Hypothalamus (tissue), 51 donors: ENCODE measurements around the gene PGRMC1.
A peak's percentile ranks its signal among the peaks of the same experiment; 100 is the strongest.
"Not testable (repeated sequence)": the region's sequence is repeated elsewhere in the genome, so short reads cannot be mapped to it uniquely, and the experiment has no call there.

Experiments
- DNase-seq, 51 donors: peaks; one replicate each; lab custom pipeline; 2025; lab: John Stamatoyannopoulos, UW

PGRMC1 gene

DNA sequence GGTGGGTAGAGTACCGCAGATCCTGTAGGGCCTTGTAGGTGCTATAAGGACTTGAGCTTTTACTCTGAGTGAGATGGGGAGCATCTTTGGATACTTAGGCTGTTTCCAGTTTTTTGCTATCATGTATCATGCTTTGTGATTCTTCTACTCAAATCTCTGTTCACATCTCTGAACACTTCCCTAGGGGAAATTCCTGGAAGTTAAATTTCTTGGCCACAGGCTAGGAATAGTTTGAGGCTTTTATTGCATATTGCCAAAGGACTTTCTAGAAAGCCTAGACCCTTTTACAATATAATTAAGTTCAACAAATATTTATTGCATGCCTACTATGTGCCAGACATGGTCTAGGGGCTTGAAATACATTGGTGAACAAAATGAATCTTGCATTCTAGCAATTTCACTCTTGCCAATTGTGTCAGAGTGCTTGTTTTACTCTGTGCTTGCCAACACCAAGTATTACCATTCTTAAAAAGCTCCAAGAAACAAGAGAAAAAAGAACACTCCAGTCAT, 4.1 kb upstream of the PGRMC1 start:
- no peak for DNase-seq

DNA sequence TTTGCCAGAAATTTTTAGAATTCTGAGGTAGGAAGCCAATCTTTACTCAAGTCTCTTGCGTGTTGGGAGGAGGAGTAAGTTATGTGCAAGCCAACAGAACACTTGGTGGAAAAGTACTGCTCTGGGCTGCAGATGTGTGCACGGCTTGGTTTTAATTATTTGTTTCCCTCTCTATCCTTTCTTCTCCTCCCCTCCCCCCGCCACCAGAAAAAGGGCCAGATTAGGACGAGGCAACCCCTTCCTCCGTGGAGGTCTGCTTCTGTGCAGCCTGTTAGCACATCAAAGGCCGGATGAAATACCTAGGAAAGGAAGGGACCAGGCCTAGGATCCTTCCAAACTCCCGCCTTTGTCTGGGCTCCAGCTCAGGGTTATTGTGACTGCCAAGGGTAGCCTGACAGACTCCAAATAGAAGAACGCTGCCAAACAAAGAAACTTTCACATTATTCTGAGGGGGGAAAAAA, 1.0 kb upstream of the PGRMC1 start:
- peak in 1 of 51 donors; percentile 33 for DNase-seq

DNA sequence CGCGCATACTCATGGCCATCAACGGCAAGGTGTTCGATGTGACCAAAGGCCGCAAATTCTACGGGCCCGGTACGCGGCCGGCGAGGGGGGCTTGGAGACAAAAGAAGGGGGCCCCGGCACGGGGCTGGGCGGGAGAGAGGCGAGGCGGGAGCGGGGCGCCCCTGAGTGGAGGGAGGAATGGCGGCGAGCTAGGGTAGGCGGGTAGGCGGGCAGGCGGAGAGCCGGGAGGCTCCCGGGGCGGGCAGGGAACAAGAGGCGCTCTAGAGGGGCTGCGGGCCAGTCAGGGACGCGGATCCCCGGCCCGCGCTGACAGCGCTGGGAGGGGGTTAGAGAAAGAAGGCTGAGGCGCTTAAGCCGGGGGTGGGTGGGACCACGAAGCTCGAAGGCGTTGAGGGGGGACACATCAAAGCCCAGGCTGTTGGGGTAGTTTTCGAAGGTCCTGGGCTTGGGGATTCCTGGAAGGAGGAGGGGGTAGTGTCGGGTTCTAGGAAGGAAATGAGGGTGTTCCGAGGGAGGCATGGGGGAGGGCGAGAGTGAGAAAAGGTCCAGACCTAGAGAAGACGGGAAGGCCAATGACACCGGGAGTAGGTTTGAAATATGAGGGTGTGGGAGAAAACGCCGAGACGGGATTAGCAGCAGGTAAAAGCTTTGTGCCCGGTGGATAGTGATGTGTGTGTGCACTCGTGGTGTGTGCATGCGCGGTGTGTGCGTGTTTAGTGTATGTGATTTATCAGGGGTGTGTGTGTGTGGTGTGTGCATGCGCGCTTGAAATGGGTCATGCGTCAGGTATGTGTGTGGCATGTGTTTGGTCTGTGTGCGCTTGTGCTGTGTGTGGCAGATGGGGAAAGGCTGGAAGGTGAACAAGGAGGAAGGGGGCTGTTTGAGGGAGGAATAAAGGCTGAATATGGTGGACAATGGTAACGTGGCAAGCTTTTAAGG, 807 bp downstream of the PGRMC1 start:
- DNase-seq = peak in 28 of 51 donors; percentile 0 to 38 (median 14)

DNA sequence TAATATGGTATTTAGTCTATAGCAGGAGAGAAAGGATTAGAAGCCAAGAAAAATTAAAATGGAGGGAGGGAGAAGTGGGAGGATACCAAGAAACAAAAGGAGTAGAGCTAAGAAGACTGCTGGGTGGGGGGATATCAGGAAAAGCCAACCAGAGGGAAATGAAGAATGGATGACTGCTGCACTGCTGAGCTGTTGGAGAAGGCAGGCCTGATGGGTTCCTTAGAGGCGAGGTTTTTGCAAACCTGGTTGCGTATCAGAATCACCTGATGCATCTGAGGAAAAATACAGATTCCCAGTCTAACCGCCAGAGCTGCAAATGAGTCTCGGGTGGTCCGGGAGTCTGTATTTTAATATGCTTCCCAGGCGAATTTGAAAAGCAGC, 1.5 kb downstream of the PGRMC1 start:
- no peak for DNase-seq

GRCh38 chrX:119238557-119238956, 2.5 kb downstream of the PGRMC1 start:
- peak in 1 of 51 donors; percentile 6 for DNase-seq

DNA sequence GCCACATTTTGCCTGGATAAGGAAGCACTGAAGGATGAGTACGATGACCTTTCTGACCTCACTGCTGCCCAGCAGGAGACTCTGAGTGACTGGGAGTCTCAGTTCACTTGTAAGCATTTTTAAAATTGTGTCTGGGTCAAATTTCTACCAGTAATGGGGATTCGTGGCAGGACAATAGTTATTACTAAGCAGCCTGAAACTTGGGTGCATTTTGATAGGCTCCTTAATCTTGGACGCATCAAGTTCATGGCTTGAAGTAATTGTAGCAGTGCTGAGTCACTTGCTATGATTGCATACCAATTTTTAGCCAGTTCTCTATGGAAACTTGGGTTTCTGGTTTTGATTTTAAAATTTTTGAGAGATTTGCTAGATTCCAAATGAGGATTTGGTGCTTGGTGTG, 4.3 kb downstream of the PGRMC1 start:
- DNase-seq = no peak

GRCh38 chrX:119247702-119248101, 11.6 kb downstream of the PGRMC1 start:
- no peak for DNase-seq

DNA sequence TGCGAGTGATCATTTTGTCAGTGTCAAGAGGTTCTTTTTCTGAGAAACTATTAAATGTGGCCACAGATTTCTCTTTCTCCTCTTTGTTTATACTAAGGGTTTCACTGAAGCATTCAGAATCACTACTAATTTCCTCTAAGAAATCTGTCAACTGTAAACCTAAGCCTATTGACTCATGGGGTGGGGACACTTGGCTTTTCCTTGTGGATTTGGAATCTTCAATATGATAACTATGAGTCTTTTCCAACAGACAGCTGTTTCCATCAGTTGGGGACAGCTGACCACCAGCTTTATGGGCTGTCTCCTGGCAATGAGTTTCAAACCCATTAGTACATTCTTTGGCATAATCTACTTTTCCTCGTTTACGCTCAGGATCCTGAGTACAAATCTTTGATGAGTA, 13.8 kb downstream of the PGRMC1 start:
- DNase-seq = no peak

- no peak for DNase-seq
Observed at GRCh38 chrX:119251386-119251785, 15.3 kb downstream of the PGRMC1 start.

- DNase-seq = no peak
Observed at GRCh38 chrX:119252716-119253115, 16.6 kb downstream of the PGRMC1 start.

DNA sequence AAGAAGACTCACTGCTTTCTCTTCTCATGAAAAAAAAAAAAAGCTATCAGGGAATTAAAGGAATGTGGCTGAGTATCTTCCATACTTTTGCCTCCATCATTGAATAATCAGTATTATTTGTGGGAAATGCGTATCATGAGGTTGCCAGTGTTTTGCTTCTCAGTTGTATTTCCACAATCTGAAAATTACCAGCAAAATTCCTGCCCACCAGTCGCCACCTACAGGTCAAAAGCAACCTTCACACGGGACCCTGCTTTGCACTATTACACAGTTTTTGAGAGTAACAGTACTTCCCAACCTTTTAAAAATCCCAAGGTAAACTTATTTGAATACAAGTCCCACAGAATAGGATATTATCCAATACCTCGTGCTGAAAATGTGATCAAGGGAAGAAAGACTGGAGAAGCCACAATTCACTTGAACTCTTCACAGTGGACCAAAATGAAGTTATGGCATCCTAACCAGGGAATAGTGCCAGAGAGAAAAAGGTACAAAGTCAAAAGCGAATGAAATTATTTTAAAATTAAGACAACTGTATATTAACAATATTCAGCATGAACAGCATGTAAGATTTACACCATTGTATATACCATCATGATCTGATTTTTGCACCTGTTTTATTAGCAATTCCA, 30.4 kb downstream of the PGRMC1 start:
- peak in 12 of 51 donors; percentile 0 to 10 (median 1) for DNase-seq

- not testable (repeated sequence) for DNase-seq
Observed at GRCh38 chrX:119267115-119267514, 31.0 kb downstream of the PGRMC1 start.

DNA sequence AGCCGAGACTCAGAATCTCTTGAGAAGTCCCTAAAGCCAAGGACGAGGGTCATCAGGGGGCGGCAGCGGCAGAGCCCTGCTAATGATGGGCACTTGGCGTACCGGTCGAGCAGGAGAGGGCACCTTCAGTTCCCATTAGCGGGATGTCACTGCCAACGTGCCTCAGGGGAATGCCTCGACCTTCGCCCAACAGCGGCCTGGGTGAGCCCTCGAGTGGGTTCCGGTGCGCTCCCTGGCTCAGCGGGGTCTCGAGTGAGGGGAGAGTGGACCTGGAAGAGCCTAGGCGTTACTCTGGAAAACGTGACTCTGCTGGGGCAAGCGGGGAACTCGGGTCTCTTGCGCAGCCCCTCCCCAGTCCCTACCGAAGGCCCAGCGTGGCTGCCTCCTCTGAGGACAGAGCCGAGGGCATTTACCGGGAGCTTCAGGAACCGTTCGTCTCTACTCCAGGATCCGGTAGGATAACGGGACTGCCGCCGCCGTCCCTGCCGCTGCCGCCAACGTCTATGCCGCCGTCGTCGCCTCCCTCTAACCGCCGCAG, 36.9 kb downstream of the PGRMC1 start:
- no peak for DNase-seq

DNA sequence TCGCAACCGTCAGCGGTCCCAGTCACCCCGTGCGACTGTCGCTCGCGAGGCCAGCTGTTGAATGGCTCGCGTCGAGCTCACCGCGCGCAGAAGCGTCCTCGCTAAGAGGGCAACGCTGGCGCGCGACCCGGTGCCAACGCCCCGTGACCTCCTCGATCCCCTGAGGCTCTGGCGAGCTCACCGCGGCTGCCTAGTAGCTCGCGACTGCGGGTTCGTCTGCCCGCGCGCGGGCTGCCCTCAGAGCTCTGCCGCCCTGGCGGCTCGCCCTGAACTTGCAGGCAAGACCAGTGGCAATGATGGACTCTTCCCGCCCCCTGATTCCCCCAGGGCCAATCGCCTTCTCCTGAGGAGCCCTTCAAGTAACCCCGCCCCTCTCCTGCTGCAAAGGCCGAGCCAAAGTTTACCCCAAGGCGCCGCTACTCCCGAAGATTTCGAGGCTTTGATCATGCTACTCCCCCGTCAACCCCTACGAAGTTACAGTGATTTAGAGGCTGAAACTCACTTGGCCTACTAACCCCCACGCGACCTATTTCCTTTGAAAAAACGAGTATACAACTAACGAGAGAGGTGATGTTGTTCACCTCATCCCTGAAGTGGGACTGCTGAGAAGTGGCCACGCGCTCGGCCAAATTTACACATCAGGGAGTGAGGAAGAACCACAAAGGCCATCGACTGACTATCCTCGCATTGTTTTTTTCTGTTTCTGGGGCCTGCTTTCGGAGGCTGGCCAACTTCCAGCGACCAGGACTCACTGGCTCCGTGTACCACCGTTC, 37.5 kb downstream of the PGRMC1 start:
- DNase-seq = peak in 3 of 51 donors; percentile 0 to 1 (median 0)

DNA sequence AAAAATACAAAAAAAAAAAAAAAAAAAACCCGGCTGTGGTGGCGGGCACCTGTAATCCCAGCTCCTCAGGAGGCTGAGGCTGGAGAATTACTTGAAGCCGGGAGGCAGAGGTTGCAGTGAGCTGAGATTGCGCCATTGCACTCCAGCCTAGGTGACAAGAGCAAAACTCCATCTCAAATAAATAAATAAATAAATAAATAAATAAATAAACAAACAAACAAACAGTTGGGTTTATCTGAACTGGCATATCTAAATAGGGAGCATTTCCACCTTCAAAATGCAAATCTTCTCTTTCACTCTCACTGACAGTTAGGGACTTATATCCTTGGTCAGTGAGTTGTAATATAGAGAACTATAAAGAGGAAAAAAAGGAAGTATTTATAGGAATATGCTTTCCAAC, 46.3 kb downstream of the PGRMC1 start:
- DNase-seq = not testable (repeated sequence)

DNA sequence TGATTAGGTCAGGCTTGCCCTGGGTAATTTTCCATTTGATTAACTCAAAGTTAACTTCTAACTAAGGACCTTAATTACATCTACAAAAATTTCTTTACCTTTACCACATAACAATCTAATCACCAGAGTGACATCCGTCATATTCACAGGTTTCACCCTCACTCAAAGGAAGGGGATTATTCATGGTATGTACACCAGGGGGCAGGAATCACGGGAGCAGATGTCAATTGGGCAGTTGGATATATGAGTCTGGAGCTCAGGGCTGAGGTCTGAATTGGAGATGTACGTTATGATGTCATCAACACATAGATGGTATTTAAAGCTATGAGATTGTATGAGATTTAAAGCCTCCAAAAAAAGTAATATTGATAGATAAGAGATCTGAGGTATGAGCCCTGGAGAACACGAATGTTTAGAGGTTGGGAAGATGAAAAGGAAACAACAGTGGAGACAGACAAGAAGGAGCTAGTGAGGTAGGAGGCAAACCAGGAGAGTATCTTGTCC, 52.9 kb downstream of the PGRMC1 start:
- DNase-seq = no peak

GRCh38 chrX:119290476-119290875, 54.4 kb downstream of the PGRMC1 start:
- DNase-seq = no peak

GRCh38 chrX:119291246-119291645, 55.2 kb downstream of the PGRMC1 start:
- not testable (repeated sequence) for DNase-seq

DNA sequence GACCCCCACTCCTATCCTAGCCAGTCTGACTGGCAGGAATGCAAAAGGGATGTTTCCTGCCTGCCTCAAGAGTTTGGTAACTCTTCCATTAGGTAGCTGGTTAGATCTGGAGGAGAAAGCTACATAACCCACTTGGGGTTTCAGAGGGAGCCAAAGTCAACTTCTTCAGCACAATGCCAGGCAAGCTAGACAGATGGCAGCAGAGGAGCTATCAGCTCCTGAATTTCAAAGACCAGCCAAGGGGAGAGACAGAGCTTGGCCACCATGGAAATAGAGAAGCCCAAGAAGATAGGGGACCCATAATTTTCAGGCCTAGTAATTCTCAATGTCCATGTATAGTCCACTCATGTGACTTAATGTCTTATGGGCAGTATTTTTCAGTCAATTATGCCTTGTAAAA, 56.4 kb downstream of the PGRMC1 start:
- DNase-seq = no peak
